ENCODE measurements around the gene HOXB5. TPM values are rescaled to one million over a fixed set of nuclear protein-coding genes. Genes with fewer than 3 reads are reported as not detected.

Gene HOXB5
- total and polyA plus RNA-seq, 11 donors, result 0.04 to 1.0 (median 0.17) TPM; not detected in 6

DNA sequence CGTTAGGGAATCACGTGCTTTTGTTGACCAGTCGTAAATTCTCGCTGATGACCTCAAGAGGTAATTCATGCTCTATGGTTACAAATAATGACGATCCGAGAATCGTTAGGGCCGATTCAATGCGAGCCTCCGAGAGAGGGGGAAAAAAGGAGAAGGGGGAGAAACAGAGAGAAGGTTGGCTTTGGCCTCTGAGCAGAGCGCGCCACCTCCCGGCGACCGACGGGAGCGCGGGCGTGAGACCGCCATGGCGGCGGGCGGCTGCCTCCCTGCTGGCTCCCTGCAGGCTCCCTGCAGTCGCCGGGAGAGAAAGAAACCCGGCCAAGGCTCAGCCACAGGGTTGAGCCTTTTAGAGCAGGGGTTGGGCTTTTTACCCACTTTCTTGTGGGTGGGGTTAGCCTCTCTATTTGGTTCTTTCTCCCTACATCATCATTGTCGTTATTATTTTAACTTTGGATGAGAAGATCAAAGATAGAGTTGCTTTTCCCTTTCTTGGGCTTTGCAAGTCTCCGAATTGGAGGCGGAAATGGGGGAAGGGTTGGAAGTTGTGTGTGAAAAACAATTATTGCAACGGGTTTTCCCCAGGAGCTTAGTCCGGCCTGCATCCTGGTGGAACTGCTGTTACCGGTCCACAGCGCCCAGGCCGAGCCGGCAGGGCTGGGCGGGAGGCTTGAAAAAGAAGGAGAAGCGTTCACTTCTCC lies 410 bp upstream of the HOXB5 start:
- WGBS, 4 donors, result 5 to 10% (median 6%) methylated on average over 36 to 37 of the region's 37 CpGs
- Histone ChIP-seq H3K36me3 (no peaks in the 10 kb centered on the region), H3K4me3 (peak overlapping the region in 6 of 12 donors; percentile 28 to 54 (median 40)), H3K4me1 (peaks cover 0 to 47% (median 20%) of the 10 kb centered on the region in 12 donors), H3K27me3 (peaks cover 64 to 100% (median 98%) of the 10 kb centered on the region in 9 donors), H3K27ac (peak overlapping the region in 1 of 12 donors; percentile 97), H3K9me3 (no peaks in the 10 kb centered on the region)
- TF ChIP-seq POLR2A (IDR thresholded peaks at IDR 0.05), result no peak
- TF ChIP-seq, protein P1, sequence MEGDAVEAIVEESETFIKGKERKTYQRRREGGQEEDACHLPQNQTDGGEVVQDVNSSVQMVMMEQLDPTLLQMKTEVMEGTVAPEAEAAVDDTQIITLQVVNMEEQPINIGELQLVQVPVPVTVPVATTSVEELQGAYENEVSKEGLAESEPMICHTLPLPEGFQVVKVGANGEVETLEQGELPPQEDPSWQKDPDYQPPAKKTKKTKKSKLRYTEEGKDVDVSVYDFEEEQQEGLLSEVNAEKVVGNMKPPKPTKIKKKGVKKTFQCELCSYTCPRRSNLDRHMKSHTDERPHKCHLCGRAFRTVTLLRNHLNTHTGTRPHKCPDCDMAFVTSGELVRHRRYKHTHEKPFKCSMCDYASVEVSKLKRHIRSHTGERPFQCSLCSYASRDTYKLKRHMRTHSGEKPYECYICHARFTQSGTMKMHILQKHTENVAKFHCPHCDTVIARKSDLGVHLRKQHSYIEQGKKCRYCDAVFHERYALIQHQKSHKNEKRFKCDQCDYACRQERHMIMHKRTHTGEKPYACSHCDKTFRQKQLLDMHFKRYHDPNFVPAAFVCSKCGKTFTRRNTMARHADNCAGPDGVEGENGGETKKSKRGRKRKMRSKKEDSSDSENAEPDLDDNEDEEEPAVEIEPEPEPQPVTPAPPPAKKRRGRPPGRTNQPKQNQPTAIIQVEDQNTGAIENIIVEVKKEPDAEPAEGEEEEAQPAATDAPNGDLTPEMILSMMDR (IDR thresholded peaks at IDR 0.05), result peak; percentile 66 to 87 (median 80)
- intact Hi-C loops (cut with DNase I), result loop anchor here in 5 of 10 donors (2.0 to 5.0 kb wide), 4 partner anchors 242 to 257 kb away; no protein-coding TSS in a partner anchor
- DNase-seq (peak; percentile 44 to 89 (median 68)), ATAC-seq (peak in 3 of 4 donors; percentile 51 to 76 (median 62))

DNA sequence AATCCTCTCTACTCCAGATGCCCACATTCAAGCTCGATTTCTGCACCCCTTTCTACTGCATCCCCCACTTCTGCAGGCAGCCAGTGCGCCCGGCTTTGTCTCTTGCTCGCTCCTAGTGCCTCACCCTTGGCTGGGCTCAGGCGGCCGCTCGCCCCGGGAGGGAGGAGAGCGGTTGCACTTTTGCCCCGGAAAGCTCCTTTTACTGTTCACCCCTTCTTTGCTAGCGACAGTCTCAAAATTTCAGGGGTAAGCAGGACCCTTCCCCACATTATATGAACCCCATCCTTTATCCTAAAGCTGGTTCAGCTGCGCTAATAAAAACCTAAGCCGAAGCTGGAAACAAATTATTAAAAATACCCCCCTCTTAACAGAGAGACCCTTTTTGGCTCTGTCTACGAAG lies 1.0 kb downstream of the HOXB5 start:
- Histone ChIP-seq H3K4me3 (peak overlapping the region in 5 of 12 donors; percentile 28 to 54 (median 40)), H3K4me1 (peaks cover 0 to 42% (median 14%) of the 10 kb centered on the region in 12 donors), H3K9me3 (no peaks in the 10 kb centered on the region), H3K27me3 (peaks cover 65 to 100% (median 98%) of the 10 kb centered on the region in 9 donors), H3K27ac (peak overlapping the region in 1 of 12 donors; percentile 97), H3K36me3 (no peaks in the 10 kb centered on the region)
- WGBS, 4 donors, result 10 to 30% (median 20%) methylated on average over 14 of the region's 14 CpGs
- TF ChIP-seq, protein P1 (IDR thresholded peaks at IDR 0.05), result no peak
- TF ChIP-seq POLR2A (IDR thresholded peaks at IDR 0.05), result no peak
- DNase-seq (no peak), ATAC-seq (no peak)
- intact Hi-C loops (cut with DNase I), result loop anchor here in 5 of 10 donors (2.0 to 5.0 kb wide), 4 partner anchors 240 to 255 kb away; no protein-coding TSS in a partner anchor

DNA sequence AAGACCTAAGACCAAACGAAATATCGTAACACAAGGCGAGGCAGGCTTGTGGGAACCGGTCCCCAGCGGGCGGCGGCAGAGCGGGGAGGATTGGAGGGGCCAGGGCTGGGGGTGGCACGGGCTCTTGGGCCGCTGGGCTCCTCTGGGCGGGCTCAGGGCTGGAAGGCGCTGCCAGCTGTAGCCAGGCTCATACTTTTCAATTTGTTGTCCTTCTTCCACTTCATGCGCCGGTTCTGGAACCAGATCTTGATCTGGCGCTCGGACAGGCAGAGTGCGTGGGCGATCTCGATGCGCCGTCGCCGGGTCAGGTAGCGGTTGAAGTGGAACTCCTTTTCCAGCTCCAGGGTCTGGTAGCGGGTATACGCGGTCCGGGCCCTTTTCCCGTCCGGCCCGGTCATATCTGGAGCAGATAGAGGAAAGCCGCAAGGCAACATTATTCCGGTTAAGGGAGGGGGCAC lies 1.5 kb downstream of the HOXB5 start:
- no peak for ATAC-seq
- WGBS, 4 donors, result 15 to 43% (median 26%) methylated on average over 33 of the region's 33 CpGs
- Histone ChIP-seq H3K9me3 (no peaks in the 10 kb centered on the region), H3K4me1 (peaks cover 0 to 42% (median 13%) of the 10 kb centered on the region in 12 donors), H3K4me3 (peak overlapping the region in 2 of 12 donors; percentile 46 to 54), H3K27ac (peak overlapping the region in 1 of 12 donors; percentile 97), H3K36me3 (no peaks in the 10 kb centered on the region), H3K27me3 (peaks cover 61 to 100% (median 98%) of the 10 kb centered on the region in 9 donors)
- intact Hi-C loops (cut with DNase I), result loop anchor here in 5 of 10 donors (2.0 to 5.0 kb wide), 4 partner anchors 240 to 255 kb away; no protein-coding TSS in a partner anchor
- TF ChIP-seq POLR2A (IDR thresholded peaks at IDR 0.05), result no peak
- TF ChIP-seq, protein P1 (IDR thresholded peaks at IDR 0.05), result no peak
- no peak for DNase-seq
